Fibroblast of pulmonary artery (primary cell): ENCODE measurements around the gene IL12RB1.

Experiments used
- DNase-seq: peaks from one replicate; pipeline ENCODE4 v3.0.0-alpha.2; 2010; ENCODE audit warnings: low read depth
- H3K4me3 ChIP-seq: replicated peaks from 2 replicates; pipeline ENCODE4 v1.5.1; 2011; ENCODE audit warnings: low read depth, mild to moderate bottlenecking, control low read depth, low read length, moderate library complexity
- CTCF ChIP-seq: IDR thresholded peaks from 2 replicates; pipeline ENCODE4 v1.5.1; 2011; ENCODE audit warnings: mild to moderate bottlenecking, control low read depth, low read length, inconsistent platforms; ENCODE audit errors: missing control alignments

The IL12RB1 gene

GRCh38 chr19:18016209-18016910 is 70.4 kb downstream of the IL12RB1 start:
- H3K4me3 ChIP-seq, result no peak overlapping the region
- TF ChIP-seq CTCF, result no peak
- DNase-seq, result no peak

GRCh38 chr19:18014197-18014596 is 72.5 kb downstream of the IL12RB1 start:
- no peak for TF ChIP-seq CTCF
- DNase-seq, result no peak
- no peak overlapping the region for H3K4me3 ChIP-seq

- TF ChIP-seq CTCF, result no peak
- H3K4me3 ChIP-seq, result no peak overlapping the region
- no peak for DNase-seq
These were observed 73.3 kb downstream of the IL12RB1 start for GRCh38 chr19:18013210-18014111.

GRCh38 chr19:18010149-18010548 is 76.6 kb downstream of the IL12RB1 start:
- H3K4me3 ChIP-seq, result no peak overlapping the region
- TF ChIP-seq CTCF, result no peak

GRCh38 chr19:18009412-18010066 is 77.2 kb downstream of the IL12RB1 start:
- no peak for DNase-seq
- peak overlapping the region; percentile 55 for H3K4me3 ChIP-seq
- no peak for TF ChIP-seq CTCF

More at GRCh38 chr19:18010149-18010548, 76.6 kb downstream of the IL12RB1 start:
- no peak for DNase-seq
